Left ventricle myocardium inferior (tissue), 1 donor: ENCODE data around the gene SERGEF. TPM values are rescaled to one million over a fixed set of nuclear protein-coding genes. Genes with fewer than 3 reads are reported as not detected.

Source experiments
- DNase-seq: peaks from one replicate; pipeline ENCODE4 v3.0.0-alpha.2; 2020
- H3K27ac ChIP-seq: fragments of 200-600 bp; replicated peaks from 2 replicates; pipeline ENCODE4 v1.8.0; 2021
- H3K27me3 ChIP-seq: fragments of 200-600 bp; 2 replicates; pipeline ENCODE4 v1.8.0; 2021; ENCODE audit warnings: low read depth
- H3K36me3 ChIP-seq: fragments of 200-600 bp; 2 replicates; pipeline ENCODE4 v1.8.0; 2021
- H3K4me1 ChIP-seq: fragments of 200-600 bp; 2 replicates; pipeline ENCODE4 v1.8.0; 2021
- H3K4me3 ChIP-seq: fragments of 200-600 bp; 2 replicates; pipeline ENCODE4 v1.8.0; 2021; ENCODE audit warnings: mild to moderate bottlenecking, moderate library complexity
- H3K9me3 ChIP-seq: fragments of 200-600 bp; replicated peaks from 2 replicates; pipeline ENCODE4 v1.8.0; 2021
- intact Hi-C: fragments of 100-400 bp; cut with micrococcal nuclease; formaldehyde crosslinking; loops from one replicate; pipeline ENCODE4 v1.11.0; 2022
- total RNA-seq: library from RNA; stranded (reverse); fragmentation: NEBNext Ultra II Directional; extraction: Animal tissue kit (Norgen Biotek cat#: 25700); gene quantifications from one replicate; pipeline ENCODE4 v1.2.1, GENCODE V29; 2021
- TF ChIP-seq, protein P1 (sequence below): fragments of 200-600 bp; IDR thresholded peaks from 2 replicates; pipeline ENCODE4 v1.8.0; 2021; ENCODE audit warnings: antibody characterized with exemption, mild to moderate bottlenecking, borderline replicate concordance
- donor health status: DM: no; HTN: yes; CAD: no; lungs with severe emphysema.

The SERGEF gene
- total RNA-seq, 1 donor from 2014 or later = 13.1 TPM

DNA sequence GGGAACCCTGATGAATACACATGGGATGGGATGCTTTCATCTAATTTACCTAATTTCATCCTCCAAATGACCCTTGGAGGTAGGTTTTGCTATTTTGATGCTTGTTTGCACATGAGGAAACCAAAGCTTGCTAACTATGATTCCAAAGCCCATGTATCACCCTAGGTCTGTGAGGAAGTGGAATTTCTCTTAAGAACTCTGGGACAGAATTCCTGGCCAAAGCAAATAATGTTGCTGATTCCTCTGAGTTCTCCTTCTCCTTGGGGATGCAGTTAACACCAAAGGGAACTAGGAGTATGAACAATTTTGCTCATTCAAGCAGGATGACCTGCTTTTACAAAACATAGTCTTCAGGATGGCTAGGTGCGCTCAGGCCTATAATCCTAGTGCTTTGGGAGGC, 198.3 kb downstream of the SERGEF start:
- DNase-seq = no peak
- Histone ChIP-seq H3K27me3 (no peaks in the 10 kb centered on the region), H3K36me3 (no peaks in the 10 kb centered on the region), H3K27ac (no peak overlapping the region), H3K4me1 (peaks cover 53% of the 10 kb centered on the region), H3K9me3 (no peaks in the 10 kb centered on the region), H3K4me3 (no peak overlapping the region)
- intact Hi-C loops = no loop called here
- TF ChIP-seq, protein P1, sequence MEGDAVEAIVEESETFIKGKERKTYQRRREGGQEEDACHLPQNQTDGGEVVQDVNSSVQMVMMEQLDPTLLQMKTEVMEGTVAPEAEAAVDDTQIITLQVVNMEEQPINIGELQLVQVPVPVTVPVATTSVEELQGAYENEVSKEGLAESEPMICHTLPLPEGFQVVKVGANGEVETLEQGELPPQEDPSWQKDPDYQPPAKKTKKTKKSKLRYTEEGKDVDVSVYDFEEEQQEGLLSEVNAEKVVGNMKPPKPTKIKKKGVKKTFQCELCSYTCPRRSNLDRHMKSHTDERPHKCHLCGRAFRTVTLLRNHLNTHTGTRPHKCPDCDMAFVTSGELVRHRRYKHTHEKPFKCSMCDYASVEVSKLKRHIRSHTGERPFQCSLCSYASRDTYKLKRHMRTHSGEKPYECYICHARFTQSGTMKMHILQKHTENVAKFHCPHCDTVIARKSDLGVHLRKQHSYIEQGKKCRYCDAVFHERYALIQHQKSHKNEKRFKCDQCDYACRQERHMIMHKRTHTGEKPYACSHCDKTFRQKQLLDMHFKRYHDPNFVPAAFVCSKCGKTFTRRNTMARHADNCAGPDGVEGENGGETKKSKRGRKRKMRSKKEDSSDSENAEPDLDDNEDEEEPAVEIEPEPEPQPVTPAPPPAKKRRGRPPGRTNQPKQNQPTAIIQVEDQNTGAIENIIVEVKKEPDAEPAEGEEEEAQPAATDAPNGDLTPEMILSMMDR = no peak

DNA sequence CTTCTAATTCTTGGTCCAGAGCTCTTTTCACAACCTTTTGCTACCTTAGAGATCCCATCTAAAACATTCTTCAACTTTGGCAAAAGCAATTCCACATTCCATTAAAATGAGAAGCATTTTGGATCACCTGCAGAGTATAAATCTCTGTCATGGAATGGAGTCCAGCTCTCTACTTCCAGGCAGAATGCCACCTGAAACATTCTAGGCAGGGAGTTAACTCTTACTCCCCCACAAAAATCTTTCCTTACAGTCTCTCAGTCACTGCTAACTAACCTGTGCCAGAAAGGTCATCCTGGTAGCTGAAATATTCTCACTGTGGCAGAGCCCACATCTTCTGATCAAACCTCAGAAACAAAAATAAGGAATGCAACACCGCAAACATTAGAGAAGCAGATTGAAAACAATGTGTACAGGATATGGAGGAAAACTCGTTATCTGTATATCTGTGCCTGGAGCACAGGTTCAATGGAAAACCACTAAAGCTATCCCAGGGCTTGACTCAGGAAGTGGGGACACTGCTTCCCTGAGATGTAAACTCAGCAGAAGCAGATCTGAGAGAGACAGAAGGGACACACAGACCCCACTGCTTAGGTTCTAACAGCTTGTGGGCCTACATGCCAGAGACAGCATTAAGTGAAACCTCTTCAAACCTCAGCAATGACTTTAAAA, 199.3 kb downstream of the SERGEF start:
- TF ChIP-seq, protein P1 = no peak
- intact Hi-C loops = no loop called here
- Histone ChIP-seq H3K36me3 (no peaks in the 10 kb centered on the region), H3K9me3 (no peaks in the 10 kb centered on the region), H3K4me1 (peaks cover 53% of the 10 kb centered on the region), H3K4me3 (no peak overlapping the region), H3K27ac (no peak overlapping the region), H3K27me3 (no peaks in the 10 kb centered on the region)
- DNase-seq = no peak

DNA sequence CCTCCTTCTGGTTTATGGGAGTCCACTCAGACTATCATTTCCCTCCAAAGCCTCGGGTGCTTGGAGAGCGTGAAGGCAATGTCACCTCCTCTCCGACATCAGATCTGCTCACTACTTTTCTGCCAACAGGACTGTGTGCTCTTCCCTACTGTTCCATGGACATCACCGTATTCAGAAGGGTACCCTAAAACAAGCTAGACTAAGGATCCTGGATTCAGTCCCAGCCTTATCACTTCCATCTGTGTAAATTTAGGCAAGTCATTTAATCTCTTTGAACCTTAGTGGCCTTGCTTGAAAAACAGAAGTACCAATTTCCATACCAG, 200.0 kb downstream of the SERGEF start:
- Histone ChIP-seq H3K9me3 (no peaks in the 10 kb centered on the region), H3K27me3 (no peaks in the 10 kb centered on the region), H3K4me1 (peaks cover 53% of the 10 kb centered on the region), H3K36me3 (no peaks in the 10 kb centered on the region), H3K27ac (no peak overlapping the region), H3K4me3 (no peak overlapping the region)
- DNase-seq = no peak
- intact Hi-C loops = no loop called here
- TF ChIP-seq, protein P1 = no peak

DNA sequence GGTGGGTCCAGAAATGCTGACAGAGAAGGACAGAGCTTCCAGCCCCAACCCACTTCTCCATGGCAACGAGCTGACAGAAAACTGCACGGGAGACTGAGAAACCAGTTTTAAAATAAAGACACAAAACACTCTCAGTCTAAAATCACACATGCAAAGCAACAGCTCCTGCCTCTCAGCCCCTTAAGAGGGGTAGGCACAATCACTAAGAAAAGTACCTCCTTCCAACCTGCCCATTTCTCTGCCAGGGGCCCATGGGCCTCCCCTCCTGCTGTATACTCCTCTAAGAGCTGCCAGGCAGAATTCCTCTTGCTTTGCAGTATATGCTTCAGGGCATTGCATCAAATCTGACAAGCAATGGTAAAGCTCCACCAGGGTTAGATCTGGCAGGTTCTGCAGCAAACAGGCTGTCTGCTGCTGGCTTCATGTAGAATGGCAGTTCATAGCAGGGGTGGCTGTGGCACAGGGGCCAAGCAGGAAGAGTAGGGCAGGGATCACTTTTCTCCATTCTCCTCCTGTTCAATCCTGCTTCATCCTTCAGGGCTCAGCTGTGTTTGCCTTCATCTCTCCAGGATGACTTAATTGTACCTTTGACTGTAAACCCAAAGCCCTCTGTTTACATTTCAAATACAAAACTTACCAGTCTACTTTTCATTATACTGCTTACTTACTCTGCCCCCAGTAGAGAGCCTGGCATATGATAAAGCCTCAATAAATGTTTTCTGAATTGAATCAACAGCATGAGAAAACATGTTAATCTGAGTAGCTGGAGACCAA, 200.6 kb downstream of the SERGEF start:
- TF ChIP-seq, protein P1 = no peak
- Histone ChIP-seq H3K4me1 (peaks cover 53% of the 10 kb centered on the region), H3K9me3 (no peaks in the 10 kb centered on the region), H3K27me3 (no peaks in the 10 kb centered on the region), H3K4me3 (no peak overlapping the region), H3K36me3 (no peaks in the 10 kb centered on the region), H3K27ac (no peak overlapping the region)
- intact Hi-C loops = no loop called here
- no peak for DNase-seq

DNA sequence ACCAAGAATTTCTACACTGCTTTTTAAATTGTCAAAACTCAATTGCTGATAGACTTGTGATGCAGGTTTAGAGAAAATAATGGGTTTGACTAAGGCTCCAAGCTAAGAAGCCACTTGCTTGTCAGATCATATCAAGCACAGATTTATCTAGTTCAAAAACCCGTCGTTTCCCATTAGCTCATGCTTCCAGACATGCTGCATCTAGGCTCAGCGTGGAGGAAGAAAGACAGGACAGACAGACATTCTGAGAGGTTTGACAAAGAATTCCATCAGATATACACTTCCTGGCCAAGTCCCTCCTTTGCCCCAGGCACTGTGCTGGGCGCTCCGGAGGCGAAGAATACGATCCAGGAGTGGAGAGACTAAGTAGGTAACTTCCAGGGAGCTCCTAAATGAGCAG, 201.5 kb downstream of the SERGEF start:
- intact Hi-C loops = no loop called here
- H3K4me1 ChIP-seq = peaks cover 49% of the 10 kb centered on the region
- no peak overlapping the region for H3K4me3 ChIP-seq
- no peak overlapping the region for H3K27ac ChIP-seq
- no peaks in the 10 kb centered on the region for H3K27me3 ChIP-seq
- no peaks in the 10 kb centered on the region for H3K36me3 ChIP-seq
- TF ChIP-seq, protein P1 = no peak
- no peaks in the 10 kb centered on the region for H3K9me3 ChIP-seq
- DNase-seq = no peak
